Measurements from ENCODE around the gene GCNT3.

The GCNT3 gene, protein sequence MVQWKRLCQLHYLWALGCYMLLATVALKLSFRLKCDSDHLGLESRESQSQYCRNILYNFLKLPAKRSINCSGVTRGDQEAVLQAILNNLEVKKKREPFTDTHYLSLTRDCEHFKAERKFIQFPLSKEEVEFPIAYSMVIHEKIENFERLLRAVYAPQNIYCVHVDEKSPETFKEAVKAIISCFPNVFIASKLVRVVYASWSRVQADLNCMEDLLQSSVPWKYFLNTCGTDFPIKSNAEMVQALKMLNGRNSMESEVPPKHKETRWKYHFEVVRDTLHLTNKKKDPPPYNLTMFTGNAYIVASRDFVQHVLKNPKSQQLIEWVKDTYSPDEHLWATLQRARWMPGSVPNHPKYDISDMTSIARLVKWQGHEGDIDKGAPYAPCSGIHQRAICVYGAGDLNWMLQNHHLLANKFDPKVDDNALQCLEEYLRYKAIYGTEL

DNA sequence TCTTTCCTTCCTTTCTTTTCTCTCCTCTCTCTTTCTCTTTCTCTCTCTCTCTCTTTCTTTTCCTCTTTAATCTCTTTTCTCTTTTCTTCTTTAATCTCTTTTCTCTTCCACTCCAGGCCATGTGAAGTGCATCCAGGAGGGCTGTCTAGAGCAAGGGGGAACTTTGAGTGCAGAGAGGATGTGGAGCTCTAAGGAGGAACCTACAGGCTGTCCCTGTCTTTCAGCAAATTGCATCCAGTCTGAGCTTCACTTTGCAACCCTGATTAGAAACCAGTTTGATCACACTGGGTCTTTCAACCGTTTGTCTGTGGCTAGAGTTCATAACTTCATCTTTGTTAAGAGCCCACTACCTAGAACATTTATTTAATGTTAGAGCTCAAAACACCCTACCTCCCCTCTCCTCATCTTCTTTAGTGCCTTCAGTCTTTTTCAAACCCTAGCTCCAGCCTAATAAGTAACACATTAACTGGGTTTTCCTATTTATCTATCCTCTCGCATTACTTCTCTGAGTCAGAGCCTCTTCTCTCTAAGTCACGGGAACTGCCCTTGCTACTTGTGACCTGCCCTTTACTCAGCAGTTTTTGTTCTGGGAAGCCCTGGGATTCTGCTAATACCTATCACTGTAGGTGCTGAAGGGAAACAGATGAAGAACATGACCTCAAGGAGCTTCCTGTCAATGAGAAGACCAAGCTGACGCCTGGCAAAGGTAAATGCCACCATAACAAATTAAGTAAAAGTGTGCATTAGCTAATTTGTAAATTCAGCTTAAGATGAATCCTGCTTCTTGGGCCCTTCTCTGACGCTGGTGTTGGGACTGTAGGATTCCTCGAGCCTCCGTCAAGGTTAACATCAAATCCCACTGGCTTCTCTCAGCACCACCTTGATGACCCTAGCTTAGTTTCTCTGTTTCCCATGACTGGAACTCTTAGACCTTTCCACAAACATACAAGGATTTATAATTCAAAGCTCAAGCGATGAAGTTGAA, at the start of gene GCNT3:
Gene GCNT3, plus strand, starts transcription at position 508 of the 985 bp plus-strand sequence. CDS start 6,456 bp downstream, outside the sequence.
- Histone ChIP-seq H3K4me2 (ENCODE audit: low read length) (no peak within 1 kb of the TSS), H3K79me2 (no peaks in the 10 kb centered on the region), H3K9ac (no peak within 1 kb of the TSS), H2AFZ (no peak within 1 kb of the TSS), H3K4me1 (no peaks in the 10 kb centered on the region), H3K36me3 (ENCODE audit: control insufficient read depth, insufficient read depth, low read length) (no peaks in the 10 kb centered on the region), H3K9me3 (ENCODE audit: control insufficient read depth, low read length) (no peaks in the 10 kb centered on the region), H3K27ac (no peak within 1 kb of the TSS), H3K4me3 (ENCODE audit: low read depth, low read length) (no peak within 1 kb of the TSS), H3K27me3 (ENCODE audit: control insufficient read depth, insufficient read depth, low read length) (no peaks in the 10 kb centered on the region)
- TF ChIP-seq, protein P1, sequence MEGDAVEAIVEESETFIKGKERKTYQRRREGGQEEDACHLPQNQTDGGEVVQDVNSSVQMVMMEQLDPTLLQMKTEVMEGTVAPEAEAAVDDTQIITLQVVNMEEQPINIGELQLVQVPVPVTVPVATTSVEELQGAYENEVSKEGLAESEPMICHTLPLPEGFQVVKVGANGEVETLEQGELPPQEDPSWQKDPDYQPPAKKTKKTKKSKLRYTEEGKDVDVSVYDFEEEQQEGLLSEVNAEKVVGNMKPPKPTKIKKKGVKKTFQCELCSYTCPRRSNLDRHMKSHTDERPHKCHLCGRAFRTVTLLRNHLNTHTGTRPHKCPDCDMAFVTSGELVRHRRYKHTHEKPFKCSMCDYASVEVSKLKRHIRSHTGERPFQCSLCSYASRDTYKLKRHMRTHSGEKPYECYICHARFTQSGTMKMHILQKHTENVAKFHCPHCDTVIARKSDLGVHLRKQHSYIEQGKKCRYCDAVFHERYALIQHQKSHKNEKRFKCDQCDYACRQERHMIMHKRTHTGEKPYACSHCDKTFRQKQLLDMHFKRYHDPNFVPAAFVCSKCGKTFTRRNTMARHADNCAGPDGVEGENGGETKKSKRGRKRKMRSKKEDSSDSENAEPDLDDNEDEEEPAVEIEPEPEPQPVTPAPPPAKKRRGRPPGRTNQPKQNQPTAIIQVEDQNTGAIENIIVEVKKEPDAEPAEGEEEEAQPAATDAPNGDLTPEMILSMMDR (IDR thresholded peaks at IDR 0.05) = no peak

DNA sequence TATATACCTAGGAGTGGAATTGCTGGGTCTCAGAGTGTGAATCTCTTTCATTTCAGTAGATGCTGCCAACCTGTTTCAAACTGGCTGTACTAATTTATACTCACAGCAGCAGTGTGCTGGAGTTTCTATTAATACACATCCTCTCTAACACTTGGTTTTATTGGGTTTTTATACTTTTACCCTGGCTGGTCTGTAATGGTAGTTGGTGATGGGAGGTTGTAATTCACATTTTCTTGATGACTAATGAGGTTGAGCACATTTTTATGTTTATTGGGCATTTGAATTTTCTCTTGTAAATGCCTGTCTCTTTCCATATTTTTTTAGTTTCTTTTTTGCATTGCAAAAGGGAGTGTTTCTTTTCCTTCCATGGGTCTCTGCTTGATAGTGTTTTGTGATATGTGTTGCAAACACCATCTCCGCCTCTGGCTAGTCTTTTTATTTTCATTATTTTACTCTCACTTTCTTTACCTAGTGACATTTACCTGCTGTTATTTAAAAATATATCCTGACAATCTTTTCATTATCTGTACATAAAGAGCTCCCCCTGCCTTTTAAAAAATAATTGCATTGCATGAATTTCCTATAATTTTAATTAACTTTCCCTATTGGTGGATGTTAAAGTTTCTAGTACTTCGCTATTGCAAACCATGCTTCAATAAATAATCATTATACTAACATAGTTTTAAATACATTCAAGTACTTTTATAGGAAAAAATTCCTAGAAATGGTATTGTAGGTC, 49.0 kb upstream of the GCNT3 start:
- TF ChIP-seq, protein P1 (IDR thresholded peaks at IDR 0.05) = no peak
- no peak overlapping the region for H2AFZ ChIP-seq

DNA sequence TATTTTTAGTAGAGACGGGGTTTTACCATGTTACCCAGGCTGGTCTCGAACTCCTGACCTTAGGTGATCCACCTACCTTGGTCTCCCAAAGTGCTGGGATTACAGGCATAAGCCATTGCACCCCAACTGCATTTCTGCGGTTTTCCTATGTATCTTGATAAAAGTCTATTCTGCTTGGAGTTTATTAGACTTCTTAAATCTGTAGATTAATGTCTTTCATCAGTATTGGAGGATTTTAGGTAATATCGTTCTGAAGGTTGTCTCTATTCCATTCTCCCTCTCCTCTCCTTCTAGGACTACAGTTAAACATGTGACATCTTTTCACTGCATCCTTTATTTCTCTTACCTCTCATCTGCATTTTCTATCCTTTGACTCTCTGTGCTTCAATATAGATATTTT, 46.3 kb upstream of the GCNT3 start:
- no peak overlapping the region for H3K9ac ChIP-seq
- TF ChIP-seq, protein P1 (IDR thresholded peaks at IDR 0.05) = no peak
- no peaks in the 10 kb centered on the region for H3K36me3 ChIP-seq (ENCODE audit: control insufficient read depth, insufficient read depth, low read length)
- no peaks in the 10 kb centered on the region for H3K79me2 ChIP-seq
- H3K27me3 ChIP-seq (ENCODE audit: control insufficient read depth, insufficient read depth, low read length) = no peaks in the 10 kb centered on the region
- no peak overlapping the region for H3K4me3 ChIP-seq (ENCODE audit: low read depth, low read length)
- no peak overlapping the region for H3K4me2 ChIP-seq (ENCODE audit: low read length)
- H3K4me1 ChIP-seq = no peaks in the 10 kb centered on the region
- no peak overlapping the region for H2AFZ ChIP-seq
- H3K27ac ChIP-seq = no peak overlapping the region
- H3K9me3 ChIP-seq (ENCODE audit: control insufficient read depth, low read length) = no peaks in the 10 kb centered on the region

More for the DNA sequence above, 49.0 kb upstream of the GCNT3 start:
- no peak overlapping the region for H3K9ac ChIP-seq
- no peaks in the 10 kb centered on the region for H3K36me3 ChIP-seq (ENCODE audit: control insufficient read depth, insufficient read depth, low read length)
- H3K27me3 ChIP-seq (ENCODE audit: control insufficient read depth, insufficient read depth, low read length) = no peaks in the 10 kb centered on the region
- no peak overlapping the region for H3K4me3 ChIP-seq (ENCODE audit: low read depth, low read length)
- H3K4me2 ChIP-seq (ENCODE audit: low read length) = no peak overlapping the region
- H3K4me1 ChIP-seq = no peaks in the 10 kb centered on the region
- H3K27ac ChIP-seq = no peak overlapping the region
- no peaks in the 10 kb centered on the region for H3K9me3 ChIP-seq (ENCODE audit: control insufficient read depth, low read length)
- no peaks in the 10 kb centered on the region for H3K79me2 ChIP-seq

DNA sequence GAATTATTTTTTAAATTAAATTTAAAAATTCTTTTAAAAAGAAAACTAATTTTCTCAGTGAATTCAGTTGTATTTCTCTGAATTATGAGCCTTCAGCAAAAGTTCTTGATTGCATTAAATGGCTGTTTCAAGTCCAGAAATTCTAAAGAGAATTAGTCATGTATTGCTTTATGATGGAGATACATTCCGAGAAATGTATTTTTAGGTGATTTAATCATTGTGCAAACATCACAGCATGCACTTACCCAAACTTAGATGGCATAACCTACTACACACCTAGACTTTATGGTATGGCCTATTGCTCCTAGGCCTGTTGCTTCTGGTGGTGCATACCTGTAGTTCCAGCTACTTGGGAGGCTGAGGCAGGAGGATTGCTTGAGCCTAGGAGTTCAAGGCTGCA, 44.3 kb upstream of the GCNT3 start:
- Histone ChIP-seq H3K79me2 (no peaks in the 10 kb centered on the region), H3K9ac (no peak overlapping the region), H3K27me3 (ENCODE audit: control insufficient read depth, insufficient read depth, low read length) (no peaks in the 10 kb centered on the region), H3K4me2 (ENCODE audit: low read length) (no peak overlapping the region), H3K4me1 (no peaks in the 10 kb centered on the region), H3K36me3 (ENCODE audit: control insufficient read depth, insufficient read depth, low read length) (no peaks in the 10 kb centered on the region), H2AFZ (no peak overlapping the region), H3K9me3 (ENCODE audit: control insufficient read depth, low read length) (no peaks in the 10 kb centered on the region), H3K27ac (no peak overlapping the region), H3K4me3 (ENCODE audit: low read depth, low read length) (no peak overlapping the region)
- TF ChIP-seq, protein P1 (IDR thresholded peaks at IDR 0.05) = no peak

Measured in parathyroid adenoma (tissue), 2 donors.